GM19238 (cell line): ENCODE results near the gene CDC27.
"Not testable (repeated sequence)": the region's sequence is repeated elsewhere in the genome, so short reads cannot be mapped to it uniquely, and the experiment has no call there.

Source experiments
- DNase-seq: peaks from one replicate; pipeline ENCODE4 v3.0.0; 2011; ENCODE audit warnings: low spot score; ENCODE audit not compliant: insufficient read length

Gene CDC27

GRCh38 chr17:47135235-47135634 is 53.9 kb downstream of the CDC27 start:
- no peak for DNase-seq

GRCh38 chr17:47134354-47134753 is 54.7 kb downstream of the CDC27 start:
- DNase-seq, result not testable (repeated sequence)

- DNase-seq, result no peak
These were observed 57.3 kb downstream of the CDC27 start for GRCh38 chr17:47131761-47132160.

- DNase-seq, result not testable (repeated sequence)
These were observed 62.3 kb downstream of the CDC27 start for GRCh38 chr17:47126835-47127234.

- DNase-seq, result not testable (repeated sequence)
These were observed 65.8 kb downstream of the CDC27 start for GRCh38 chr17:47123262-47123661.

- no peak for DNase-seq
These were observed 68.5 kb downstream of the CDC27 start for GRCh38 chr17:47120521-47121095.

GRCh38 chr17:47119746-47120520 is 69.2 kb downstream of the CDC27 start:
- DNase-seq, result no peak

- no peak for DNase-seq
These were observed 71.7 kb downstream of the CDC27 start for GRCh38 chr17:47117386-47117785.

- DNase-seq, result no peak
These were observed 83.0 kb downstream of the CDC27 start for GRCh38 chr17:47106130-47106529.

GRCh38 chr17:47105246-47105645 is 83.8 kb downstream of the CDC27 start:
- not testable (repeated sequence) for DNase-seq

GRCh38 chr17:47102914-47103313 is 86.2 kb downstream of the CDC27 start:
- no peak for DNase-seq

- DNase-seq, result peak; percentile 53
These were observed 88.9 kb downstream of the CDC27 start for GRCh38 chr17:47099987-47100711.

- DNase-seq, result no peak
These were observed 89.6 kb downstream of the CDC27 start for GRCh38 chr17:47099451-47099986.

- DNase-seq, result no peak
These were observed 92.8 kb downstream of the CDC27 start for GRCh38 chr17:47096343-47096742.

- DNase-seq, result no peak
These were observed 93.8 kb downstream of the CDC27 start for GRCh38 chr17:47095268-47095667.

- no peak for DNase-seq
These were observed 102.0 kb downstream of the CDC27 start for GRCh38 chr17:47087093-47087492.

- DNase-seq, result no peak
These were observed 103.4 kb downstream of the CDC27 start for GRCh38 chr17:47085736-47086135.

GRCh38 chr17:47078801-47079200 is 110.3 kb downstream of the CDC27 start:
- no peak for DNase-seq

- no peak for DNase-seq
These were observed 111.5 kb downstream of the CDC27 start for GRCh38 chr17:47077576-47077975.

- no peak for DNase-seq
These were observed 112.9 kb downstream of the CDC27 start for GRCh38 chr17:47076171-47076570.

- DNase-seq, result not testable (repeated sequence)
These were observed 114.7 kb downstream of the CDC27 start for GRCh38 chr17:47074361-47074760.

GRCh38 chr17:47073629-47074028 is 115.5 kb downstream of the CDC27 start:
- DNase-seq, result not testable (repeated sequence)
